Loucy (cell line): ENCODE measurements around the gene CHN1.
A peak's percentile ranks its signal among the peaks of the same experiment; 100 is the strongest.

ENCODE experiments used
- H2AFZ ChIP-seq: fragments of 200-600 bp; sonication (generic); 2 replicates; pipeline ENCODE4 v1.6.0; 2016; ENCODE audit warnings: antibody characterized with exemption, mild to moderate bottlenecking, low read length, moderate library complexity
- H3F3A ChIP-seq: fragments of 200-600 bp; 2 replicates; pipeline ENCODE4 v1.6.0; 2016; ENCODE audit warnings: antibody characterized with exemption, low read depth, mild to moderate bottlenecking
- H3K27me3 ChIP-seq: fragments of 200-600 bp; sonication (generic); 2 replicates; pipeline ENCODE4 v1.6.1; 2014; ENCODE audit warnings: low read length, mild to moderate bottlenecking; ENCODE audit not compliant: insufficient read depth, poor library complexity, severe bottlenecking
- H3K36me3 ChIP-seq: fragments of 200-600 bp; sonication (generic); 2 replicates; pipeline ENCODE4 v1.6.1; 2016; ENCODE audit warnings: low read length; ENCODE audit not compliant: insufficient read depth
- H3K4me1 ChIP-seq: fragments of 200-600 bp; sonication (generic); 2 replicates; pipeline ENCODE4 v1.5.1; 2014; ENCODE audit warnings: low read length, mild to moderate bottlenecking; ENCODE audit not compliant: insufficient read depth, poor library complexity, severe bottlenecking
- H3K4me2 ChIP-seq: fragments of 200-600 bp; sonication (generic); 2 replicates; pipeline ENCODE4 v1.6.0; 2014; ENCODE audit warnings: antibody characterized with exemption, low read length, low read depth, mild to moderate bottlenecking; ENCODE audit not compliant: poor library complexity, severe bottlenecking
- H3K4me3 ChIP-seq: fragments of 200-600 bp; sonication (generic); 2 replicates; pipeline ENCODE4 v1.5.1; 2014; ENCODE audit warnings: low read length, mild to moderate bottlenecking, mixed read lengths; ENCODE audit not compliant: poor library complexity, severe bottlenecking
- H3K79me2 ChIP-seq: fragments of 200-600 bp; sonication (generic); 2 replicates; pipeline ENCODE4 v1.6.1; 2014; ENCODE audit warnings: low read length; ENCODE audit not compliant: insufficient read depth
- H3K9ac ChIP-seq: fragments of 200-600 bp; sonication (generic); 2 replicates; pipeline ENCODE4 v1.6.0; 2014; ENCODE audit warnings: mild to moderate bottlenecking, low read depth, low read length, moderate library complexity; ENCODE audit not compliant: poor library complexity, severe bottlenecking
- H3K9me2 ChIP-seq: fragments of 200-600 bp; sonication (generic); replicated peaks from 2 replicates; pipeline ENCODE4 v1.6.1; 2016; ENCODE audit warnings: low read depth, low read length, mixed read lengths
- H3K9me3 ChIP-seq: fragments of 200-600 bp; sonication (generic); 2 replicates; pipeline ENCODE4 v1.6.1; 2014; ENCODE audit warnings: mild to moderate bottlenecking, antibody characterized with exemption, low read length, low read depth; ENCODE audit not compliant: insufficient read depth
- H4K20me1 ChIP-seq: fragments of 200-600 bp; sonication (generic); 2 replicates; pipeline ENCODE4 v1.6.0; 2014; ENCODE audit warnings: antibody characterized with exemption, low read length, mild to moderate bottlenecking; ENCODE audit not compliant: insufficient read depth, poor library complexity, severe bottlenecking
- CTCF ChIP-seq: fragments of 200-600 bp; sonication (generic); conservative IDR thresholded peaks from 2 replicates; pipeline ENCODE4 v1.5.1; 2014; ENCODE audit warnings: mild to moderate bottlenecking, antibody characterized with exemption, low read length
- EZH2phosphoT487 ChIP-seq: fragments of 200-600 bp; IDR thresholded peaks from 2 replicates; pipeline ENCODE4 v1.6.1; 2018; ENCODE audit warnings: antibody characterized with exemption, mild to moderate bottlenecking, moderate library complexity, borderline replicate concordance

CHN1 gene

GRCh38 chr2:174985614-174986013 is 19.6 kb downstream of the CHN1 start:
- no peaks in the 10 kb centered on the region for H3K4me1 ChIP-seq
- H3K9me3 ChIP-seq = no peaks in the 10 kb centered on the region
- no peaks in the 10 kb centered on the region for H3K27me3 ChIP-seq
- TF ChIP-seq EZH2phosphoT487 (no peak), CTCF (peak; percentile 72)
- no peaks in the 10 kb centered on the region for H3K79me2 ChIP-seq
- no peaks in the 10 kb centered on the region for H3F3A ChIP-seq
- no peak overlapping the region for H3K4me3 ChIP-seq
- H3K9me2 ChIP-seq = no peaks in the 10 kb centered on the region
- no peaks in the 10 kb centered on the region for H3K36me3 ChIP-seq
- H3K4me2 ChIP-seq = no peak overlapping the region
- no peak overlapping the region for H2AFZ ChIP-seq
- no peaks in the 10 kb centered on the region for H4K20me1 ChIP-seq
- no peak overlapping the region for H3K9ac ChIP-seq

DNA sequence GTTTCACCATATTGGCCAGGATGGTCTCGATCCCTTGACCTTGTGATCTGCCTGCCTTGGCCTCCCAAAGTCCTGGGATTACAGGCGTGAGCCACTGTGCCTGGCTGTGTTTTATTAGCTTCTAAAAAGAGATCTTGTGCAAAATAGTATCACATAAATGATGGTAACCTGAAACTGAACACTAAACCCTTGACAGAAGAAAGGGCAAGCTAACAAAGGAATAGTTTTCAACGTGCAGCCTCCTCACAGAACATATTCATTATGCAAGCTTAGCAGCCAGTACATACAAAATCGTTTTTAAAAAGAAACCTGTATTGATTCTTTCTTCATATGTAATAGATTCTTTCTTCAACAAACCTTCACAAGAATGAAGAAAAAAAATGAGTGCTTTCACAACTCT is 20.6 kb downstream of the CHN1 start:
- Histone ChIP-seq H3K9ac (no peak overlapping the region), H3K9me3 (no peaks in the 10 kb centered on the region), H3K79me2 (no peaks in the 10 kb centered on the region), H3K36me3 (no peaks in the 10 kb centered on the region), H2AFZ (no peak overlapping the region), H3K4me1 (no peaks in the 10 kb centered on the region), H3K27me3 (no peaks in the 10 kb centered on the region), H4K20me1 (no peaks in the 10 kb centered on the region), H3K9me2 (no peaks in the 10 kb centered on the region), H3K4me3 (no peak overlapping the region), H3K4me2 (no peak overlapping the region), H3F3A (no peaks in the 10 kb centered on the region)
- TF ChIP-seq CTCF = no peak
- no peak for TF ChIP-seq EZH2phosphoT487

- TF ChIP-seq EZH2phosphoT487 = no peak
- Histone ChIP-seq H3K36me3 (no peaks in the 10 kb centered on the region), H3K9me2 (no peaks in the 10 kb centered on the region), H3K27me3 (no peaks in the 10 kb centered on the region), H3K9ac (no peak overlapping the region), H3K4me2 (no peak overlapping the region), H3K4me3 (no peak overlapping the region), H3K4me1 (no peaks in the 10 kb centered on the region), H3K79me2 (no peaks in the 10 kb centered on the region), H4K20me1 (no peaks in the 10 kb centered on the region), H3F3A (no peaks in the 10 kb centered on the region), H3K9me3 (no peaks in the 10 kb centered on the region), H2AFZ (no peak overlapping the region)
These were observed 23.9 kb downstream of the CHN1 start for GRCh38 chr2:174981331-174981730.

GRCh38 chr2:174979996-174980395 is 25.2 kb downstream of the CHN1 start:
- Histone ChIP-seq H3K4me2 (no peak overlapping the region), H3F3A (no peaks in the 10 kb centered on the region), H3K36me3 (no peaks in the 10 kb centered on the region), H3K4me1 (no peaks in the 10 kb centered on the region), H3K9me2 (no peaks in the 10 kb centered on the region), H3K27me3 (no peaks in the 10 kb centered on the region), H3K9me3 (no peaks in the 10 kb centered on the region), H3K79me2 (no peaks in the 10 kb centered on the region), H3K4me3 (no peak overlapping the region), H4K20me1 (no peaks in the 10 kb centered on the region), H2AFZ (no peak overlapping the region), H3K9ac (no peak overlapping the region)
- TF ChIP-seq EZH2phosphoT487 (no peak), CTCF (no peak)
